ENCODE measurements around the gene FANCE. TPM values are rescaled to one million over a fixed set of nuclear protein-coding genes. Genes with fewer than 3 reads are reported as not detected.

FANCE gene
- total and polyA plus RNA-seq, 9 of the 15 experiments (the other 6 are each of a cell fraction or from before 2014, with no cell fraction given): 5.7 to 30.2 (median 17.0) TPM

DNA sequence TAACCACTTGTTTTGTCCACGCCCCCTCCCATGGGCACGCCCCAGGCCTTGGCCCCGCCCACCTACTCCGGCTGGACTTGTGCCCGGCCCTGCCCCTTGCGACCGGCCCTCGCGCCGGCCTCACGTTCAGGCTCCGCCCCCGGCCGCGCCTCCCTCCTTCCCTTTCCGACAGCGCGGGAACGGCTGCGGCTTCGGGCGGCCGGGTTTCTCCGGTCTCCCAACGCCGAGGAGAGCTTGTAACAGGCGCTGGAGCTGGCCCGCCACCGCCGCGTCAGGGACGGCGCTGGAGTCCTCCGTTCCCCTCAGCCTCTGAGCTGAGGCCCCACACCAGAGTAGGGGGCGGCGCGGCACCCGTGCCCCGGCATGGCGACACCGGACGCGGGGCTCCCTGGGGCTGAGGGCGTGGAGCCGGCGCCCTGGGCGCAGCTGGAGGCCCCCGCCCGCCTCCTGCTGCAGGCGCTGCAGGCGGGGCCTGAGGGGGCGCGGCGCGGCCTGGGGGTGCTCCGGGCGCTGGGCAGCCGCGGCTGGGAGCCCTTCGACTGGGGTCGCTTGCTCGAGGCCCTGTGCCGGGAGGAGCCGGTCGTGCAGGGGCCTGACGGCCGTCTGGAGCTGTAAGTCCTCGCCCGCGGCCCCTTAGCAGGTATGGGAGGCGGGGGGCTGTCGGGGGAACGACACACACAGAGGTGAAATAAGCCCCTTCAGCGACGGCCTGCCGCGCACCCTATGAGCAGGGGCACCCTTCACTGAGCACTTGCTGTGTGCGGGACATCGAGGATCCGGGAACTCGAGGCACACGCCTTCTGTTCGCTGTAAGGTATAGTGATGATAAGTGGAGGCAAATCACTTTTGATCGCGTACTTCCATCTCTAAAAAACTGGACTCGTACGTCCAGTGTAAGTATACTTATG lies at the start of gene FANCE (continued):
- TF ChIP-seq, protein P1, sequence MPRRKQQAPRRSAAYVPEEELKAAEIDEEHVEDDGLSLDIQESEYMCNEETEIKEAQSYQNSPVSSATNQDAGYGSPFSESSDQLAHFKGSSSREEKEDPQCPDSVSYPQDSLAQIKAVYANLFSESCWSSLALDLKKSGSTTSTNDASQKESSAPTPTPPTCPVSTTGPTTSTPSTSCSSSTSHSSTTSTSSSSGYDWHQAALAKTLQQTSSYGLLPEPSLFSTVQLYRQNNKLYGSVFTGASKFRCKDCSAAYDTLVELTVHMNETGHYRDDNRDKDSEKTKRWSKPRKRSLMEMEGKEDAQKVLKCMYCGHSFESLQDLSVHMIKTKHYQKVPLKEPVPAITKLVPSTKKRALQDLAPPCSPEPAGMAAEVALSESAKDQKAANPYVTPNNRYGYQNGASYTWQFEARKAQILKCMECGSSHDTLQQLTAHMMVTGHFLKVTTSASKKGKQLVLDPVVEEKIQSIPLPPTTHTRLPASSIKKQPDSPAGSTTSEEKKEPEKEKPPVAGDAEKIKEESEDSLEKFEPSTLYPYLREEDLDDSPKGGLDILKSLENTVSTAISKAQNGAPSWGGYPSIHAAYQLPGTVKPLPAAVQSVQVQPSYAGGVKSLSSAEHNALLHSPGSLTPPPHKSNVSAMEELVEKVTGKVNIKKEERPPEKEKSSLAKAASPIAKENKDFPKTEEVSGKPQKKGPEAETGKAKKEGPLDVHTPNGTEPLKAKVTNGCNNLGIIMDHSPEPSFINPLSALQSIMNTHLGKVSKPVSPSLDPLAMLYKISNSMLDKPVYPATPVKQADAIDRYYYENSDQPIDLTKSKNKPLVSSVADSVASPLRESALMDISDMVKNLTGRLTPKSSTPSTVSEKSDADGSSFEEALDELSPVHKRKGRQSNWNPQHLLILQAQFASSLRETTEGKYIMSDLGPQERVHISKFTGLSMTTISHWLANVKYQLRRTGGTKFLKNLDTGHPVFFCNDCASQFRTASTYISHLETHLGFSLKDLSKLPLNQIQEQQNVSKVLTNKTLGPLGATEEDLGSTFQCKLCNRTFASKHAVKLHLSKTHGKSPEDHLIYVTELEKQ (CRISPR knock-in tag; IDR thresholded peaks at IDR 0.05): no peak
- TF ChIP-seq KLF10 (CRISPR knock-in tag; IDR thresholded peaks at IDR 0.05) (no peak), BRD9 (IDR thresholded peaks at IDR 0.05; ENCODE audit: low read depth, partially characterized antibody) (no peak), SMAD1 (IDR thresholded peaks at IDR 0.05; ENCODE audit: low read depth, low read length, partially characterized antibody) (no peak), ZNF766 (CRISPR knock-in tag; conservative IDR thresholded peaks at IDR 0.05) (no peak), MYBL2 (IDR thresholded peaks at IDR 0.05; ENCODE audit: low read depth) (no peak), MYBL2 (CRISPR knock-in tag; IDR thresholded peaks at IDR 0.05; ENCODE audit: borderline replicate concordance) (no peak), SMARCB1 (IDR thresholded peaks at IDR 0.05; ENCODE audit: insufficient read length, low read depth) (no peak), ZNF184 (CRISPR knock-in tag; IDR thresholded peaks at IDR 0.05) (no peak), XRCC3 (IDR thresholded peaks at IDR 0.05) (no peak), ZNF644 (tag; IDR thresholded peaks at IDR 0.05; ENCODE audit: low read depth) (no peak), ARID1B (IDR thresholded peaks at IDR 0.05) (no peak)
- TF ChIP-seq, protein P2, sequence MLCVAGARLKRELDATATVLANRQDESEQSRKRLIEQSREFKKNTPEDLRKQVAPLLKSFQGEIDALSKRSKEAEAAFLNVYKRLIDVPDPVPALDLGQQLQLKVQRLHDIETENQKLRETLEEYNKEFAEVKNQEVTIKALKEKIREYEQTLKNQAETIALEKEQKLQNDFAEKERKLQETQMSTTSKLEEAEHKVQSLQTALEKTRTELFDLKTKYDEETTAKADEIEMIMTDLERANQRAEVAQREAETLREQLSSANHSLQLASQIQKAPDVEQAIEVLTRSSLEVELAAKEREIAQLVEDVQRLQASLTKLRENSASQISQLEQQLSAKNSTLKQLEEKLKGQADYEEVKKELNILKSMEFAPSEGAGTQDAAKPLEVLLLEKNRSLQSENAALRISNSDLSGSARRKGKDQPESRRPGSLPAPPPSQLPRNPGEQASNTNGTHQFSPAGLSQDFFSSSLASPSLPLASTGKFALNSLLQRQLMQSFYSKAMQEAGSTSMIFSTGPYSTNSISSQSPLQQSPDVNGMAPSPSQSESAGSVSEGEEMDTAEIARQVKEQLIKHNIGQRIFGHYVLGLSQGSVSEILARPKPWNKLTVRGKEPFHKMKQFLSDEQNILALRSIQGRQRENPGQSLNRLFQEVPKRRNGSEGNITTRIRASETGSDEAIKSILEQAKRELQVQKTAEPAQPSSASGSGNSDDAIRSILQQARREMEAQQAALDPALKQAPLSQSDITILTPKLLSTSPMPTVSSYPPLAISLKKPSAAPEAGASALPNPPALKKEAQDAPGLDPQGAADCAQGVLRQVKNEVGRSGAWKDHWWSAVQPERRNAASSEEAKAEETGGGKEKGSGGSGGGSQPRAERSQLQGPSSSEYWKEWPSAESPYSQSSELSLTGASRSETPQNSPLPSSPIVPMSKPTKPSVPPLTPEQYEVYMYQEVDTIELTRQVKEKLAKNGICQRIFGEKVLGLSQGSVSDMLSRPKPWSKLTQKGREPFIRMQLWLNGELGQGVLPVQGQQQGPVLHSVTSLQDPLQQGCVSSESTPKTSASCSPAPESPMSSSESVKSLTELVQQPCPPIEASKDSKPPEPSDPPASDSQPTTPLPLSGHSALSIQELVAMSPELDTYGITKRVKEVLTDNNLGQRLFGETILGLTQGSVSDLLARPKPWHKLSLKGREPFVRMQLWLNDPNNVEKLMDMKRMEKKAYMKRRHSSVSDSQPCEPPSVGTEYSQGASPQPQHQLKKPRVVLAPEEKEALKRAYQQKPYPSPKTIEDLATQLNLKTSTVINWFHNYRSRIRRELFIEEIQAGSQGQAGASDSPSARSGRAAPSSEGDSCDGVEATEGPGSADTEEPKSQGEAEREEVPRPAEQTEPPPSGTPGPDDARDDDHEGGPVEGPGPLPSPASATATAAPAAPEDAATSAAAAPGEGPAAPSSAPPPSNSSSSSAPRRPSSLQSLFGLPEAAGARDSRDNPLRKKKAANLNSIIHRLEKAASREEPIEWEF (CRISPR knock-in tag; IDR thresholded peaks at IDR 0.05): no peak
- TF ChIP-seq, protein P3, sequence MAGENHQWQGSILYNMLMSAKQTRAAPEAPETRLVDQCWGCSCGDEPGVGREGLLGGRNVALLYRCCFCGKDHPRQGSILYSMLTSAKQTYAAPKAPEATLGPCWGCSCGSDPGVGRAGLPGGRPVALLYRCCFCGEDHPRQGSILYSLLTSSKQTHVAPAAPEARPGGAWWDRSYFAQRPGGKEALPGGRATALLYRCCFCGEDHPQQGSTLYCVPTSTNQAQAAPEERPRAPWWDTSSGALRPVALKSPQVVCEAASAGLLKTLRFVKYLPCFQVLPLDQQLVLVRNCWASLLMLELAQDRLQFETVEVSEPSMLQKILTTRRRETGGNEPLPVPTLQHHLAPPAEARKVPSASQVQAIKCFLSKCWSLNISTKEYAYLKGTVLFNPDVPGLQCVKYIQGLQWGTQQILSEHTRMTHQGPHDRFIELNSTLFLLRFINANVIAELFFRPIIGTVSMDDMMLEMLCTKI (IDR thresholded peaks at IDR 0.05; ENCODE audit: partially characterized antibody): no peak
- TF ChIP-seq, protein P4, sequence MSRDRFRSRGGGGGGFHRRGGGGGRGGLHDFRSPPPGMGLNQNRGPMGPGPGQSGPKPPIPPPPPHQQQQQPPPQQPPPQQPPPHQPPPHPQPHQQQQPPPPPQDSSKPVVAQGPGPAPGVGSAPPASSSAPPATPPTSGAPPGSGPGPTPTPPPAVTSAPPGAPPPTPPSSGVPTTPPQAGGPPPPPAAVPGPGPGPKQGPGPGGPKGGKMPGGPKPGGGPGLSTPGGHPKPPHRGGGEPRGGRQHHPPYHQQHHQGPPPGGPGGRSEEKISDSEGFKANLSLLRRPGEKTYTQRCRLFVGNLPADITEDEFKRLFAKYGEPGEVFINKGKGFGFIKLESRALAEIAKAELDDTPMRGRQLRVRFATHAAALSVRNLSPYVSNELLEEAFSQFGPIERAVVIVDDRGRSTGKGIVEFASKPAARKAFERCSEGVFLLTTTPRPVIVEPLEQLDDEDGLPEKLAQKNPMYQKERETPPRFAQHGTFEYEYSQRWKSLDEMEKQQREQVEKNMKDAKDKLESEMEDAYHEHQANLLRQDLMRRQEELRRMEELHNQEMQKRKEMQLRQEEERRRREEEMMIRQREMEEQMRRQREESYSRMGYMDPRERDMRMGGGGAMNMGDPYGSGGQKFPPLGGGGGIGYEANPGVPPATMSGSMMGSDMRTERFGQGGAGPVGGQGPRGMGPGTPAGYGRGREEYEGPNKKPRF (IDR thresholded peaks at IDR 0.05; ENCODE audit: low read depth, low read length): no peak
